Stomach (tissue), 19 donors: ENCODE measurements around the gene PLA2G4B. TPM values are rescaled to one million over a fixed set of nuclear protein-coding genes. Genes with fewer than 3 reads are reported as not detected.

Source experiments
- DNase-seq, 2 donors: peaks; one replicate each; pipeline versions ENCODE4 v3.0.0 to v3.0.0-alpha.2; 2013 to 2019
- H3K27ac ChIP-seq, 5 donors: fragments of 200-600 bp in 4 of 5; sonication (generic) in 4 of 5; one replicate each; pipeline ENCODE4 v1.5.1; 2013 to 2019; ENCODE audit warnings: mild to moderate bottlenecking in 1 of 5, moderate library complexity in 1 of 5
- H3K27me3 ChIP-seq, 3 donors: fragments of 200-600 bp; sonication (generic); one replicate each; pipeline ENCODE4 v1.5.1; 2017 to 2019; ENCODE audit warnings: mixed run types in 1 of 3
- H3K36me3 ChIP-seq, 4 donors: fragments of 200-600 bp; sonication (generic); 1 replicate in 3 of 4; 2 replicates in 1 of 4; pipeline ENCODE4 v1.5.1; 2016 to 2019
- H3K4me1 ChIP-seq, 4 donors: fragments of 200-600 bp; sonication (generic); one replicate each; pipeline ENCODE4 v1.5.1; 2016 to 2019
- H3K4me3 ChIP-seq, 4 donors: fragments of 200-600 bp; sonication (generic) in 3 of 4; one replicate each; pipeline ENCODE4 v1.5.1; 2016 to 2019; ENCODE audit warnings: mild to moderate bottlenecking in 1 of 4
- H3K9me3 ChIP-seq, 4 donors: fragments of 200-600 bp; sonication (generic); one replicate each; pipeline ENCODE4 v1.5.1; 2016 to 2019
- EP300 ChIP-seq: sonication (generic); formaldehyde crosslinking; IDR thresholded peaks from one replicate; pipeline ENCODE4 v1.6.1; 2017; ENCODE audit warnings: antibody characterized with exemption
- POLR2A ChIP-seq, 4 donors: fragments of 450-650 bp; IDR thresholded peaks; one replicate each; pipeline ENCODE4 v1.6.1; 2016; ENCODE audit warnings: antibody characterized with exemption in 4 of 4, control low read depth in 2 of 4, mild to moderate bottlenecking in 1 of 4, moderate library complexity in 1 of 4
- POLR2AphosphoS5 ChIP-seq, 3 donors: sonication (generic); formaldehyde crosslinking; IDR thresholded peaks; one replicate each; pipeline ENCODE4 v1.6.1; 2016; ENCODE audit warnings: antibody characterized with exemption in 3 of 3
- WGBS, 5 donors: extraction: QIAGEN DNeasy Blood & Tissue Kit in 3 of 5; methylation state at CpG; one replicate each; pipeline versions ENCODE4 v1.1.5 to v1.1.7; 2013 to 2018; 5-methylcytosine and 5-hydroxymethylcytosine counted together
- intact Hi-C: fragments of 100-400 bp; cut with DNase I; formaldehyde crosslinking; loops from one replicate; pipeline ENCODE4 v1.15.1; 2023; ENCODE audit warnings: low total_unique reads
- long read RNA-seq, 10 donors: transcript quantifications; one replicate each; lab custom pipeline, GENCODE V29; 2026
- polyA plus RNA-seq, 3 donors: library from polyadenylated mRNA; stranded (reverse); fragments of 200-250 nt; gene quantifications; one replicate each; pipeline ENCODE4 v1.2.3, GENCODE V29; 2013
- total RNA-seq, 5 donors: library from RNA; depleted of rRNA; stranded (reverse); fragments of >200 nt; gene quantifications; one replicate each; pipeline versions ENCODE4 v1.1.0 to v1.2.3, GENCODE V29; 2014 to 2016
- TF ChIP-seq, protein P1 (sequence below), 7 experiments: fragments of 450-650 bp in 4 of 7; fragments of 200-600 bp in 3 of 7; sonication (generic) in 3 of 7; IDR thresholded peaks; one replicate each; pipeline ENCODE4 v1.5.1; 2016 to 2019; ENCODE audit warnings: antibody characterized with exemption in 7 of 7, control low read depth in 2 of 7, mild to moderate bottlenecking in 1 of 7
- donor health status: healthy with polysubstance abuse.
- donor health status: Bipolar disorder and iron deficiency.
- donor health status: healthy.

The PLA2G4B gene, protein sequence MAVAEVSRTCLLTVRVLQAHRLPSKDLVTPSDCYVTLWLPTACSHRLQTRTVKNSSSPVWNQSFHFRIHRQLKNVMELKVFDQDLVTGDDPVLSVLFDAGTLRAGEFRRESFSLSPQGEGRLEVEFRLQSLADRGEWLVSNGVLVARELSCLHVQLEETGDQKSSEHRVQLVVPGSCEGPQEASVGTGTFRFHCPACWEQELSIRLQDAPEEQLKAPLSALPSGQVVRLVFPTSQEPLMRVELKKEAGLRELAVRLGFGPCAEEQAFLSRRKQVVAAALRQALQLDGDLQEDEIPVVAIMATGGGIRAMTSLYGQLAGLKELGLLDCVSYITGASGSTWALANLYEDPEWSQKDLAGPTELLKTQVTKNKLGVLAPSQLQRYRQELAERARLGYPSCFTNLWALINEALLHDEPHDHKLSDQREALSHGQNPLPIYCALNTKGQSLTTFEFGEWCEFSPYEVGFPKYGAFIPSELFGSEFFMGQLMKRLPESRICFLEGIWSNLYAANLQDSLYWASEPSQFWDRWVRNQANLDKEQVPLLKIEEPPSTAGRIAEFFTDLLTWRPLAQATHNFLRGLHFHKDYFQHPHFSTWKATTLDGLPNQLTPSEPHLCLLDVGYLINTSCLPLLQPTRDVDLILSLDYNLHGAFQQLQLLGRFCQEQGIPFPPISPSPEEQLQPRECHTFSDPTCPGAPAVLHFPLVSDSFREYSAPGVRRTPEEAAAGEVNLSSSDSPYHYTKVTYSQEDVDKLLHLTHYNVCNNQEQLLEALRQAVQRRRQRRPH
- total RNA-seq = 10 to 100 TPM in 3 of 5 donors, 1 to 10 TPM in 2; 2.6 to 71.2 (median 22.6) TPM
- 10 to 100 TPM in 1 of 3 donors, 1 to 10 TPM in 2; 4.0 to 38.5 (median 5.3) TPM for polyA plus RNA-seq
- long read RNA-seq, donor 1 = 0 reads
- long read RNA-seq, donor 2 = 0 reads
- long read RNA-seq, donor 3 = 0 reads
- long read RNA-seq, donor 4 = 0 reads
- long read RNA-seq, donor 5 = 0 reads
- long read RNA-seq, donor 6 = 0 reads
- long read RNA-seq, donor 7 = 0 reads
- long read RNA-seq, donor 8 = 0 reads
- long read RNA-seq, donor 9 = 0 reads
- long read RNA-seq, donor 10 = 0 reads

DNA sequence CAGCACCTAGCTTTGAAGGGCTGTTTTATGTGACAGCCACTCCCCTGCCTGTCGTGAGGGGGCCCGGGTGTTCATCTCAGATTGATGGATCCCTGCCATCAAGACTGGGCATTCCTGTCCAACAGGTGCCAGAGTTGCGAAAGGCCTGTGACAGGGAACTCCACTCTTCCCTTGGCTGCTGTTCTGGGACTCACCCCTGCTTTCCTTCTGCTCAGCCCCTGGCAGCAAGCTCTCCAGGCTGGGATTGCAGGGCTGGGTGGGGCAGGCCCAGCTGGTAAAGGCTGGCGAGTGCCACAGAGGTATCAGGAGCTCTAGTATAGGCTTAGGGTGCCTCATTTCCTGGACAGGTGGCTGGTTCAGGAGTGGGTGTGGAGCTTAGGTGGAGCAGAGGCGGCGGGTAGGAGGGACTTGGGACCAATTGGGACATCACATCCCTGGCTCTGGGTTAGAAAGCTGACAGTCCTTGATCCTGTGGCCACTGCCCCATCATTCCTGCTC is at the start of gene PLA2G4B:
PLA2G4B (plus strand) TSS at position 448 of the 498 bp plus-strand sequence. CDS start 67 bp downstream, outside the sequence.
- DNase-seq = peak; percentile 82 to 87
- Histone ChIP-seq H3K4me1 (peaks cover 0 to 15% (median 11%) of the 10 kb centered on the region in 4 donors), H3K9me3 (no peaks in the 10 kb centered on the region), H3K27ac (peak within 1 kb of the TSS in 4 of 5 donors; percentile 10 to 27 (median 20)), H3K27me3 (no peaks in the 10 kb centered on the region), H3K4me3 (no peak within 1 kb of the TSS), H3K36me3 (peaks cover 16 to 73% (median 63%) of the 10 kb centered on the region in 4 donors)
- intact Hi-C loops = no loop called here
- WGBS, 5 donors = 38 to 64% (median 47%) methylated on average over 5 to 6 of the region's 6 CpGs
- TF ChIP-seq POLR2AphosphoS5 (IDR thresholded peaks at IDR 0.05) (peak in 2 of 3 donors; percentile 13 to 38), EP300 (no peak)
- TF ChIP-seq, protein P1, sequence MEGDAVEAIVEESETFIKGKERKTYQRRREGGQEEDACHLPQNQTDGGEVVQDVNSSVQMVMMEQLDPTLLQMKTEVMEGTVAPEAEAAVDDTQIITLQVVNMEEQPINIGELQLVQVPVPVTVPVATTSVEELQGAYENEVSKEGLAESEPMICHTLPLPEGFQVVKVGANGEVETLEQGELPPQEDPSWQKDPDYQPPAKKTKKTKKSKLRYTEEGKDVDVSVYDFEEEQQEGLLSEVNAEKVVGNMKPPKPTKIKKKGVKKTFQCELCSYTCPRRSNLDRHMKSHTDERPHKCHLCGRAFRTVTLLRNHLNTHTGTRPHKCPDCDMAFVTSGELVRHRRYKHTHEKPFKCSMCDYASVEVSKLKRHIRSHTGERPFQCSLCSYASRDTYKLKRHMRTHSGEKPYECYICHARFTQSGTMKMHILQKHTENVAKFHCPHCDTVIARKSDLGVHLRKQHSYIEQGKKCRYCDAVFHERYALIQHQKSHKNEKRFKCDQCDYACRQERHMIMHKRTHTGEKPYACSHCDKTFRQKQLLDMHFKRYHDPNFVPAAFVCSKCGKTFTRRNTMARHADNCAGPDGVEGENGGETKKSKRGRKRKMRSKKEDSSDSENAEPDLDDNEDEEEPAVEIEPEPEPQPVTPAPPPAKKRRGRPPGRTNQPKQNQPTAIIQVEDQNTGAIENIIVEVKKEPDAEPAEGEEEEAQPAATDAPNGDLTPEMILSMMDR (IDR thresholded peaks at IDR 0.05) = no peak

DNA sequence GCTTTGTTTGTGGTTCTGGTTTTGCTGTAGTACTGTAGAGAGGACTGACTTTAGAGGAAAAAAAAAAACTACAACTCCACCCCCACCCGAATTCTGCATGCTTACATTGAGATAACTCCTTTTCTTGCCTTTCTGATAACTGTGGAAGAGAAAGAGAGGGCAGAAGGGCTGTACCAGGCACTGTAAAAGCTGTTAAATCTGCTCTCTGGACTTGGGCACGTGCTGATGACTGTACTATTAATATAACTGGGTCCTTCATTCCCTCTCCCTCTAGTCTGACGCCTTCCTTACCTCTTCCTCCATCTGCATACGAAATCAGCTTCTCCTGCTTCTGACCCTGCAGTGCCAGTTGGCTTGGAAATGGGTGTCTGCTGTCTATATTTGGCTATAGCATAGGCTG is 49.4 kb upstream of the PLA2G4B start:
- WGBS, 5 donors = 25 to 38% (median 31%) methylated on average over 4 of the region's 4 CpGs
- Histone ChIP-seq H3K9me3 (no peaks in the 10 kb centered on the region), H3K36me3 (no peaks in the 10 kb centered on the region), H3K4me1 (peaks cover 30 to 64% (median 43%) of the 10 kb centered on the region in 4 donors), H3K4me3 (no peak overlapping the region), H3K27me3 (no peaks in the 10 kb centered on the region), H3K27ac (peak overlapping the region; percentile 17 to 59 (median 53))
- intact Hi-C loops = no loop called here
- DNase-seq = peak in 1 of 2 donors; percentile 73
- TF ChIP-seq EP300 = no peak
- TF ChIP-seq, protein P1 (IDR thresholded peaks at IDR 0.05) = no peak
- TF ChIP-seq POLR2A (IDR thresholded peaks at IDR 0.05) = no peak
- TF ChIP-seq POLR2AphosphoS5 (IDR thresholded peaks at IDR 0.05) = peak in 1 of 3 donors; percentile 36

DNA sequence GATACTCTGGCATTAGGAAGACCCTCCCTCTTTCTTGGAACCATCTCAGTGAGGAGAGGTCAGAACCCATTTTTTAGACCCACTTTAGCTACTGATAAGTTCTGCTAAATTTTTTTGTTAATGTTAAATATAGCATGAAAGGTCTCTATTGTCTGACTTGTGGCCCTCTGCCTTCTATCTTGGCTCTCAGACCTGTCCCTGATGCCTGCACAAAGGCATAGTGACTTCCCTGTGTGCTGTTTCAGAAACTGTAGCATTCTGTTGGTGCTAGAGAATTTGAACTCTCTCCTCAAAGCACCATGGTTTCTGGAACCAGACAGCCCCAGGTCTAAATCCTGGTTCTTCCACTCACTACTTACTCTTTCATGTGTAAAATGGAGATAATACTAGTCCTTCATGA is 49.0 kb upstream of the PLA2G4B start:
- H3K27ac ChIP-seq = peak overlapping the region; percentile 17 to 59 (median 54)
- intact Hi-C loops = no loop called here
- H3K9me3 ChIP-seq = no peaks in the 10 kb centered on the region
- no peaks in the 10 kb centered on the region for H3K36me3 ChIP-seq
- H3K4me1 ChIP-seq = peaks cover 30 to 63% (median 42%) of the 10 kb centered on the region in 4 donors
- TF ChIP-seq POLR2A (IDR thresholded peaks at IDR 0.05) (no peak), POLR2AphosphoS5 (IDR thresholded peaks at IDR 0.05) (no peak), EP300 (no peak)
- TF ChIP-seq, protein P1 (IDR thresholded peaks at IDR 0.05) = no peak
- no peaks in the 10 kb centered on the region for H3K27me3 ChIP-seq
- no peak for DNase-seq
- H3K4me3 ChIP-seq = no peak overlapping the region

DNA sequence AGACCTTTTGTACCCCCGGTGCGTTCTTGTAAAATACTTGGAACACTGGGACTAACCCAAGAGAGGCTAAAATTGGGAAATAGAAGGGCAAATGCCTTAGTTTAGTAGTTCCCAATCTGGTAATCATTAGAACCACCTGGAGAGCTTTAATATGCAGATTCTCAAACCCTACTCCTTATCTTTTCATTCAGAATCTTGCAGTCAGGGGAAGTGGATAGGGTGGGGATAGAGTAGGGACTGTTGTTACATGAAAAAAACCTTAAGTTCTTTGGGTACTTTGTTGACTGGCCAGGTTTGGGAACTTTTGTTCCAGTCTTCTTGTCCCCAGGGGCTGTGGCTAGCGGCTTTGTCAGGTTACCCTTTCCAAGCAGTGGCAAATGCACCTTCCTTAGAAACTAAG is 48.5 kb upstream of the PLA2G4B start:
- intact Hi-C loops = no loop called here
- Histone ChIP-seq H3K4me1 (peaks cover 30 to 64% (median 42%) of the 10 kb centered on the region in 4 donors), H3K36me3 (no peaks in the 10 kb centered on the region), H3K27me3 (no peaks in the 10 kb centered on the region), H3K9me3 (no peaks in the 10 kb centered on the region), H3K4me3 (no peak overlapping the region), H3K27ac (peak overlapping the region in 4 of 5 donors; percentile 17 to 59 (median 46))
- no peak for TF ChIP-seq EP300
- 86 to 96% (median 88%) methylated on average over 3 of the region's 3 CpGs for WGBS, 5 donors
- DNase-seq = no peak
